Thymus (tissue), 11 donors: ENCODE measurements around the gene BFSP2. TPM values are rescaled to one million over a fixed set of nuclear protein-coding genes. Genes with fewer than 3 reads are reported as not detected.
"Not testable (repeated sequence)": the region's sequence is repeated elsewhere in the genome, so short reads cannot be mapped to it uniquely, and the experiment has no call there.

Experiments
- DNase-seq, 9 donors: peaks; one replicate each; pipeline ENCODE4 v3.0.0-alpha.2; 2013; ENCODE audit warnings: low spot score in 9 of 9, low read depth in 6 of 9, missing footprints in 1 of 9
- H3K27ac ChIP-seq, 2 donors: one replicate each; pipeline ENCODE4 v1.5.1; 2013; ENCODE audit warnings: control low read depth in 1 of 2, low read depth in 1 of 2, low read length in 1 of 2, mild to moderate bottlenecking in 1 of 2, moderate library complexity in 1 of 2
- H3K27me3 ChIP-seq, 2 donors: one replicate each; pipeline ENCODE4 v1.5.1; 2013; ENCODE audit warnings: low read length in 1 of 2; ENCODE audit not compliant: control insufficient read depth in 2 of 2, insufficient read depth in 1 of 2
- H3K36me3 ChIP-seq, 2 donors: one replicate each; pipeline ENCODE4 v1.5.1; 2013; ENCODE audit warnings: low read length in 1 of 2, mild to moderate bottlenecking in 1 of 2, moderate library complexity in 1 of 2; ENCODE audit not compliant: control insufficient read depth in 2 of 2, insufficient read depth in 2 of 2
- H3K4me1 ChIP-seq, 2 donors: one replicate each; pipeline ENCODE4 v1.5.1; 2013; ENCODE audit warnings: low read length in 2 of 2; ENCODE audit not compliant: control insufficient read depth in 2 of 2, insufficient read depth in 2 of 2
- H3K4me3 ChIP-seq, 2 donors: one replicate each; pipeline ENCODE4 v1.5.1; 2013; ENCODE audit warnings: low read length in 2 of 2, control low read depth in 1 of 2, mild to moderate bottlenecking in 1 of 2
- H3K9me3 ChIP-seq, 2 donors: one replicate each; pipeline ENCODE4 v1.5.1; 2013; ENCODE audit warnings: low read length in 1 of 2, mild to moderate bottlenecking in 1 of 2; ENCODE audit not compliant: control insufficient read depth in 2 of 2, insufficient read depth in 1 of 2
- WGBS: extraction: QIAGEN DNeasy Blood & Tissue Kit; methylation state at CpG from one replicate; pipeline ENCODE4 v1.1.7; 2013; 5-methylcytosine and 5-hydroxymethylcytosine counted together
- polyA plus RNA-seq: library from polyadenylated mRNA; stranded (reverse); fragments of 200-250 nt; gene quantifications from one replicate; pipeline ENCODE4 v1.2.3, GENCODE V29; 2013
- total RNA-seq: library from RNA; stranded (reverse); fragments of 120-200 nt; gene quantifications from one replicate; pipeline ENCODE4 v1.2.4, GENCODE V29; 2013
- donor health status: healthy.

The BFSP2 gene
- total and polyA plus RNA-seq, 2 donors = 3.6 to 3.8 TPM

DNA sequence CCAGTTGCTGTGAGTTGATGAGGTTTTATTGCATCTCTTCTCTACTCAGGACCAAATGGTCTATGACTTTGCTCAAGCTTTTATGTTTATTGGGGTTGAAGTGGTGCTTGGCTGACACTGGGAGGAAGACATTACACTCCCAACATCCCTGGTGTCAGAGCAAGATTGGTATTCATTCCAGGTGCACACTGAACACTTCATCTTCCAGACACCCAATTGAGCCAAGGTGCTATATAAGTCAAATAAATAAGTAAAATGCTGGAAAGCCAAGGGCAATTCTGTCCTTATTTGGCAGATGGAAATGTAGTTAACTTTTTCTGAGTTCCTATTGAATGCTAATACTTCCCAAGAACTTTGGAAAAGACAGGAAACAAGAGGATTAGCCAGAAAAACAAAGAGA is 120.4 kb downstream of the BFSP2 start:
- Histone ChIP-seq H3K27me3 (no peaks in the 10 kb centered on the region), H3K36me3 (no peaks in the 10 kb centered on the region), H3K27ac (no peak overlapping the region), H3K4me1 (no peaks in the 10 kb centered on the region), H3K4me3 (no peak overlapping the region), H3K9me3 (no peaks in the 10 kb centered on the region)
- no peak for DNase-seq

DNA sequence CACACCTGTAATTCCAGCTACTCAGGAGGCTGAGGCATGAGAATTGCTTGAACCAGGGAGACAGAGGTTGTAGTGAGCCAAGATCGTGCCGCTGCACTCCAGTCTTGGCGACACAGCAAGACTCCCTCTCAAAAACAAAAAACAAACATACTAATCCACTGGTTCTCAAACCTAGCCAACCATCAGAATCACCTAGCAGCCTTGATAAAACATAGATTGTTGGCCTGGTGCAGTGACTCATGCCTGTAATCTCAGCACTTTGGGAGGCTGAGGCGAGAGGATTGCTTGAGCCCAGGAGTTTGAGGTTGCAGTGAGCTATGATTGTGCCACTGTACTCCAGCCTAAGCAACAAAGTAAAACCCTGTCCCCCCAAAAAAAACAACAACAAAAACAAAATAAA is 121.1 kb downstream of the BFSP2 start:
- DNase-seq, H3K27me3 ChIP-seq, H3K9me3 ChIP-seq, H3K4me3 ChIP-seq, H3K27ac ChIP-seq, H3K36me3 ChIP-seq, H3K4me1 ChIP-seq: not testable (repeated sequence)
- 100% methylated on average over 4 of the region's 4 CpGs for WGBS

DNA sequence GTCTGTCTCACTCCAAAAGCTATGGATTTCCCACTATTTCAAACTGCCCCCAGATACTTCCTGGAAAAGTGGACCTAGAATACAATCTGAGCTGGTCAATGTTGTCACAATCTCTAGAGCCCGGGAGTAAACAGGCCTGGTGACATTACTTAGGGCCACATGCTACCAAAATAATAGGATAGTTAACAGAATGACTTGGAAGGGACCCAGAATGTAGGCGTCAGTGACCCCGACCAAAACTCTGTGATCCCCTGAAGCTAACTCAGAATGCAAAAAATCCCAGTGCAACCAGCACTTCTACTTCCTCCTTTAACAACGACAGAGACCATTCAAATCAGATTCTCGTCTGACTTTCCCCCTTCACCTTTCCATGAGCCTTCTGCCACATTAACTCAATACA is 122.1 kb downstream of the BFSP2 start:
- Histone ChIP-seq H3K9me3 (no peaks in the 10 kb centered on the region), H3K4me1 (no peaks in the 10 kb centered on the region), H3K36me3 (no peaks in the 10 kb centered on the region), H3K27me3 (no peaks in the 10 kb centered on the region), H3K4me3 (no peak overlapping the region), H3K27ac (no peak overlapping the region)
- no peak for DNase-seq
- WGBS = 56% methylated on average over 5 of the region's 5 CpGs

DNA sequence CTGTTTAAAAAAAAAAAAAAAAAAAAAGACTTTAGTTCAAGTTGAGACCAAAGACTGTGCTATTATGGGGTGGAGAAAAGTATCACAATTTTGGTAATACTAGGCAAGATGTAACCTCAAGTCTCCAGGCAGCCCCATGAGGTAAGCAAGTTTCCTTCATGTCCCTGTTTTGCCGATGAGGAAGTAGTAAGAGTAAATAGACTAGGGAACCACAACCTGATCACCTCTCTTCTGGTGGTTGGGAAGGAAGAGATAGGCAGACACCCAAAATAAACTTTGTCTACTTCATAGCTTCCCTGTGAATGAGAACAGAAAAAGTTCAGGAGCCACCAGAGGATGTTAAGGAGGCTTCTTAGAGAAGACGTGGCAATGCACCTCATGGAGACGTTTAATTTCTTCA is 123.9 kb downstream of the BFSP2 start:
- not testable (repeated sequence) for H3K4me3 ChIP-seq, DNase-seq, H3K4me1 ChIP-seq, H3K36me3 ChIP-seq, H3K27me3 ChIP-seq, H3K27ac ChIP-seq, H3K9me3 ChIP-seq
- 63% methylated on average over 3 of the region's 3 CpGs for WGBS

Other genes with a start within 250 kb of the BFSP2 start
- 175 TPM for gene CDV3, start 173.6 kb downstream of the BFSP2 start, total RNA-seq
- 166 TPM for gene CDV3, start 173.6 kb downstream of the BFSP2 start, polyA plus RNA-seq